Calu3 (cell line): Measurements from ENCODE around the gene RALGPS1. TPM values are rescaled to one million over a fixed set of nuclear protein-coding genes. Genes with fewer than 3 reads are reported as not detected.

ENCODE experiments used
- BruUV-seq: library from RNA; stranded (reverse); fragments of 400-500 nt; replicated peaks from 2 replicates; lab custom pipeline; 2021; lab: Mats Ljungman, UMichigan
- CTCF ChIA-PET: fragments of 300-600 bp; sonication (Branson Sonifier 250); formaldehyde crosslinking; loops from one replicate; lab custom pipeline; 2022; ENCODE audit warnings: antibody characterized with exemption; lab: Charles Lee
- DNase-seq: peaks from one replicate; pipeline ENCODE4 v3.0.0; 2022
- H3K27ac Mint-ChIP-seq: one replicate; pipeline ENCODE4 v1.8.0; 2022; ENCODE audit warnings: mixed read lengths; ENCODE audit not compliant: unreplicated experiment
- H3K27me3 Mint-ChIP-seq: one replicate; pipeline ENCODE4 v1.8.0; 2022; ENCODE audit warnings: mixed read lengths; ENCODE audit not compliant: unreplicated experiment
- H3K36me3 Mint-ChIP-seq: one replicate; pipeline ENCODE4 v1.8.0; 2022; ENCODE audit warnings: mild to moderate bottlenecking, moderate library complexity, mixed read lengths; ENCODE audit not compliant: insufficient read depth, unreplicated experiment
- H3K4me1 Mint-ChIP-seq: one replicate; pipeline ENCODE4 v1.8.0; 2022; ENCODE audit warnings: mild to moderate bottlenecking, low read depth, mixed read lengths; ENCODE audit not compliant: unreplicated experiment
- H3K4me3 Mint-ChIP-seq: one replicate; pipeline ENCODE4 v1.8.0; 2022; ENCODE audit warnings: mild to moderate bottlenecking, low read depth, moderate library complexity, mixed read lengths; ENCODE audit not compliant: unreplicated experiment
- H3K9me3 Mint-ChIP-seq: one replicate; pipeline ENCODE4 v1.8.0; 2022; ENCODE audit warnings: low read depth, mixed read lengths; ENCODE audit not compliant: unreplicated experiment
- CTCF ChIP-seq: fragments of 200-600 bp; IDR thresholded peaks from one replicate; pipeline ENCODE4 v1.8.0; 2022; ENCODE audit warnings: antibody characterized with exemption; ENCODE audit not compliant: unreplicated experiment
- intact Hi-C: fragments of 100-400 bp; cut with micrococcal nuclease; formaldehyde crosslinking; loops from one replicate; pipeline ENCODE4 v1.10.0; 2022; ENCODE audit not compliant: unreplicated experiment
- total RNA-seq: library from RNA; stranded (reverse); gene quantifications from 2 replicates; pipeline ENCODE4 v1.2.3, GENCODE V29; 2022

RALGPS1 gene
- total RNA-seq, 1 experiment from 2014 or later, result 8.3 TPM

GRCh38 chr9:127163409-127163808, 248.8 kb downstream of the RALGPS1 start:
- H3K4me1 Mint-ChIP-seq, result no peaks in the 10 kb centered on the region
- intact Hi-C loops, result no loop called here
- H3K4me3 Mint-ChIP-seq, result no peak overlapping the region
- H3K27ac Mint-ChIP-seq, result no peak overlapping the region
- CTCF ChIA-PET, result no interaction called here
- no peaks in the 10 kb centered on the region for H3K36me3 Mint-ChIP-seq
- no peak for TF ChIP-seq CTCF
- H3K27me3 Mint-ChIP-seq, result no peaks in the 10 kb centered on the region
- H3K9me3 Mint-ChIP-seq, result no peaks in the 10 kb centered on the region
- DNase-seq, result no peak
- no TSS peak for BruUV-seq

- Mint-ChIP-seq H3K27me3 (no peaks in the 10 kb centered on the region), H3K36me3 (no peaks in the 10 kb centered on the region), H3K27ac (no peak overlapping the region), H3K9me3 (no peaks in the 10 kb centered on the region), H3K4me3 (no peak overlapping the region), H3K4me1 (no peaks in the 10 kb centered on the region)
- DNase-seq, result no peak
- CTCF ChIA-PET, result interaction anchor here (0.7 kb wide), 1 partner anchor 776 kb away, joined by 3 read pairs; no protein-coding TSS in a partner anchor
- TF ChIP-seq CTCF, result no peak
- no TSS peak for BruUV-seq
- intact Hi-C loops, result no loop called here
Observed at GRCh38 chr9:127165116-127165515, 250.5 kb downstream of the RALGPS1 start.

- Mint-ChIP-seq H3K27me3 (no peaks in the 10 kb centered on the region), H3K4me1 (no peaks in the 10 kb centered on the region), H3K36me3 (no peaks in the 10 kb centered on the region), H3K27ac (no peak overlapping the region), H3K9me3 (no peaks in the 10 kb centered on the region), H3K4me3 (no peak overlapping the region)
- intact Hi-C loops, result no loop called here
- CTCF ChIA-PET, result no interaction called here
- no peak for DNase-seq
- no TSS peak for BruUV-seq
- TF ChIP-seq CTCF, result no peak
Observed at GRCh38 chr9:127166111-127166510, 251.5 kb downstream of the RALGPS1 start.

- intact Hi-C loops, result no loop called here
- no peak overlapping the region for H3K27ac Mint-ChIP-seq
Observed at GRCh38 chr9:127166651-127167524, 252.3 kb downstream of the RALGPS1 start.

More at GRCh38 chr9:127166651-127167524, 252.3 kb downstream of the RALGPS1 start:
- no peak for TF ChIP-seq CTCF
- no peaks in the 10 kb centered on the region for H3K4me1 Mint-ChIP-seq
- CTCF ChIA-PET, result no interaction called here
- H3K4me3 Mint-ChIP-seq, result no peak overlapping the region
- BruUV-seq, result no TSS peak
- DNase-seq, result no peak
- H3K36me3 Mint-ChIP-seq, result no peaks in the 10 kb centered on the region
- H3K9me3 Mint-ChIP-seq, result no peaks in the 10 kb centered on the region
- no peaks in the 10 kb centered on the region for H3K27me3 Mint-ChIP-seq
